PC-9 (cell line): ENCODE results near the gene AP4M1. TPM values are rescaled to one million over a fixed set of nuclear protein-coding genes. Genes with fewer than 3 reads are reported as not detected.
A peak's percentile ranks its signal among the peaks of the same experiment; 100 is the strongest.

ENCODE experiments used
- BruUV-seq: library from RNA; stranded (reverse); fragments of 400-500 nt; replicated peaks from 2 replicates; lab custom pipeline; 2021; lab: Mats Ljungman, UMichigan
- CTCF ChIA-PET: fragments of 300-600 bp; sonication (Branson Sonifier 250); formaldehyde crosslinking; loops from one replicate; lab custom pipeline; 2022; ENCODE audit warnings: antibody characterized with exemption; lab: Charles Lee
- POLR2A ChIA-PET: fragments of 300-600 bp; sonication (Branson Sonifier 250); formaldehyde crosslinking; loops from one replicate; lab custom pipeline; 2022; ENCODE audit warnings: antibody characterized with exemption; ENCODE audit not compliant: unreplicated experiment; lab: Charles Lee
- DNase-seq, 2 experiments: peaks; one replicate each; pipeline versions ENCODE4 v3.0.0 to v3.0.0-alpha.2; 2015 to 2022; ENCODE audit warnings: mixed read lengths in 1 of 2
- H2AFZ ChIP-seq: fragments of 200-600 bp; sonication (generic); 2 replicates; pipeline ENCODE4 v1.8.1; 2017; ENCODE audit warnings: antibody characterized with exemption
- H3F3A ChIP-seq: fragments of 200-600 bp; sonication (generic); 2 replicates; pipeline ENCODE4 v1.8.1; 2017; ENCODE audit warnings: antibody characterized with exemption, mild to moderate bottlenecking, low read depth; ENCODE audit not compliant: insufficient read depth
- H3K27ac ChIP-seq: fragments of 200-600 bp; sonication (generic); 2 replicates; pipeline ENCODE4 v1.6.1; 2016; ENCODE audit warnings: mixed run types
- H3K27me3 ChIP-seq: fragments of 200-600 bp; sonication (generic); 2 replicates; pipeline ENCODE4 v1.6.1; 2016; ENCODE audit warnings: low read depth, mixed run types; ENCODE audit not compliant: insufficient read depth
- H3K36me3 ChIP-seq: fragments of 200-600 bp; sonication (generic); 2 replicates; pipeline ENCODE4 v1.6.1; 2016; ENCODE audit warnings: low read depth, mixed run types
- H3K4me1 ChIP-seq: fragments of 200-600 bp; sonication (generic); replicated peaks from 2 replicates; pipeline ENCODE4 v1.6.1; 2016; ENCODE audit warnings: mixed run types; ENCODE audit not compliant: insufficient read depth
- H3K4me2 ChIP-seq: fragments of 200-600 bp; sonication (generic); 2 replicates; pipeline ENCODE4 v1.6.1; 2017; ENCODE audit warnings: mixed run types
- H3K4me3 ChIP-seq: fragments of 200-600 bp; sonication (generic); 2 replicates; pipeline ENCODE4 v1.6.1; 2016; ENCODE audit warnings: mixed run types
- H3K79me2 ChIP-seq: fragments of 200-600 bp; sonication (generic); 2 replicates; pipeline ENCODE4 v1.6.1; 2017; ENCODE audit warnings: low read depth, mixed run types
- H3K9me2 ChIP-seq: fragments of 200-600 bp; sonication (generic); 2 replicates; pipeline ENCODE4 v1.8.1; 2017; ENCODE audit warnings: mild to moderate bottlenecking; ENCODE audit not compliant: insufficient read depth
- H3K9me3 ChIP-seq: fragments of 200-600 bp; sonication (generic); 2 replicates; pipeline ENCODE4 v1.8.1; 2016; ENCODE audit warnings: low read depth; ENCODE audit not compliant: insufficient read depth
- H4K20me1 ChIP-seq: fragments of 200-600 bp; sonication (generic); 2 replicates; pipeline ENCODE4 v1.8.1; 2017; ENCODE audit not compliant: insufficient read depth
- CTCF ChIP-seq: fragments of 200-600 bp; sonication (generic); conservative IDR thresholded peaks from 2 replicates; pipeline ENCODE4 v1.6.1; 2017; ENCODE audit warnings: mixed run types, antibody characterized with exemption, mild to moderate bottlenecking, moderate library complexity
- EZH2 ChIP-seq: fragments of 200-600 bp; sonication (generic); IDR thresholded peaks from 2 replicates; pipeline ENCODE4 v1.8.0; 2017; ENCODE audit warnings: antibody characterized with exemption, low read depth
- intact Hi-C: fragments of 100-400 bp; cut with micrococcal nuclease; formaldehyde crosslinking; loops from one replicate; pipeline ENCODE4 v1.10.0; 2022; ENCODE audit not compliant: unreplicated experiment
- total RNA-seq: library from RNA; stranded (reverse); gene quantifications from 2 replicates; pipeline ENCODE4 v1.2.3, GENCODE V29; 2021

Gene AP4M1
- total RNA-seq, 1 experiment from 2014 or later: 18.1 TPM

GRCh38 chr7:100107890-100108289 lies 6.4 kb downstream of the AP4M1 start:
- Histone ChIP-seq H3K27ac (no peak overlapping the region), H3F3A (no peaks in the 10 kb centered on the region; the same call in 1 of the 2 replicates), H2AFZ (no peak overlapping the region), H3K9me2 (no peaks in the 10 kb centered on the region), H3K79me2 (no peaks in the 10 kb centered on the region), H3K4me1 (no peaks in the 10 kb centered on the region), H3K4me2 (no peak overlapping the region), H3K4me3 (no peak overlapping the region), H3K9me3 (no peaks in the 10 kb centered on the region), H3K27me3 (no peaks in the 10 kb centered on the region), H3K36me3 (peaks cover 4% of the 10 kb centered on the region), H4K20me1 (no peaks in the 10 kb centered on the region)
- ChIA-PET POLR2A (no interaction called here), CTCF (no interaction called here)
- DNase-seq: no peak
- BruUV-seq: no TSS peak
- TF ChIP-seq CTCF: no peak
- TF ChIP-seq EZH2: no peak
- intact Hi-C loops: no loop called here

GRCh38 chr7:100109521-100110163 lies 8.2 kb downstream of the AP4M1 start:
- Histone ChIP-seq H3K36me3 (peaks cover 4% of the 10 kb centered on the region), H3K27ac (no peak overlapping the region), H3K4me2 (no peak overlapping the region), H3K4me3 (no peak overlapping the region), H3K27me3 (no peaks in the 10 kb centered on the region), H2AFZ (no peak overlapping the region), H3K9me3 (no peaks in the 10 kb centered on the region), H3K4me1 (no peaks in the 10 kb centered on the region), H4K20me1 (no peaks in the 10 kb centered on the region), H3K9me2 (no peaks in the 10 kb centered on the region), H3F3A (no peaks in the 10 kb centered on the region; the same call in 1 of the 2 replicates), H3K79me2 (no peaks in the 10 kb centered on the region)
- no peak for DNase-seq
- POLR2A ChIA-PET: no interaction called here
- intact Hi-C loops: no loop called here
- TF ChIP-seq EZH2: no peak
- no peak for TF ChIP-seq CTCF
- no TSS peak for BruUV-seq
- CTCF ChIA-PET: no interaction called here

- Histone ChIP-seq H3K9me2 (no peaks in the 10 kb centered on the region), H3F3A (no peaks in the 10 kb centered on the region; the same call in 1 of the 2 replicates), H4K20me1 (no peaks in the 10 kb centered on the region), H3K36me3 (peaks cover 4% of the 10 kb centered on the region), H3K27me3 (no peaks in the 10 kb centered on the region), H3K4me2 (no peak overlapping the region), H2AFZ (no peak overlapping the region), H3K4me1 (no peaks in the 10 kb centered on the region), H3K9me3 (no peaks in the 10 kb centered on the region), H3K4me3 (no peak overlapping the region), H3K79me2 (no peaks in the 10 kb centered on the region), H3K27ac (no peak overlapping the region)
- BruUV-seq: TSS peak; percentile 16
- TF ChIP-seq CTCF (no peak), EZH2 (no peak)
- DNase-seq: no peak
- POLR2A ChIA-PET: no interaction called here
- CTCF ChIA-PET: interaction anchor here (0.6 kb wide), 1 partner anchor 8 kb away, joined by 6 read pairs; no protein-coding TSS in a partner anchor
- intact Hi-C loops: no loop called here
These were observed 9.7 kb downstream of the AP4M1 start for GRCh38 chr7:100111156-100111555.
